Vagina (tissue), 2 donors: Measurements from ENCODE around the gene RPL27A.

Experiments used
- CTCF ChIP-seq, 3 experiments: fragments of 450-650 bp in 2 of 3; fragments of 200-600 bp in 1 of 3; sonication (generic) in 1 of 3; IDR thresholded peaks; one replicate each; pipeline ENCODE4 v1.5.1; 2017 to 2019; ENCODE audit warnings: antibody characterized with exemption in 3 of 3, mild to moderate bottlenecking in 2 of 3, moderate library complexity in 2 of 3
- POLR2A ChIP-seq, 2 donors: fragments of 450-650 bp; IDR thresholded peaks; one replicate each; pipeline ENCODE4 v1.6.1; 2017; ENCODE audit warnings: antibody characterized with exemption in 2 of 2, mild to moderate bottlenecking in 2 of 2, moderate library complexity in 2 of 2
- POLR2AphosphoS5 ChIP-seq, 2 donors: sonication (generic); formaldehyde crosslinking; IDR thresholded peaks; one replicate each; pipeline ENCODE4 v1.9.0; 2017; ENCODE audit warnings: antibody characterized with exemption in 2 of 2, mild to moderate bottlenecking in 2 of 2, low read depth in 1 of 2; ENCODE audit not compliant: insufficient read depth in 1 of 2

- TF ChIP-seq CTCF (IDR thresholded peaks at IDR 0.05) (peak in 1 of 3 experiments; percentile 21), POLR2A (IDR thresholded peaks at IDR 0.05) (no peak), POLR2AphosphoS5 (IDR thresholded peaks at IDR 0.05; ENCODE audit: insufficient read depth in 1 of 2, low read depth in 1 of 2) (peak; percentile 91 to 98)
Observed at GRCh38 chr11:8688414-8689362, 6.1 kb downstream of the RPL27A start.
